CD14-positive monocyte (primary cell): ENCODE results near the gene NKD2. TPM values are rescaled to one million over a fixed set of nuclear protein-coding genes. Genes with fewer than 3 reads are reported as not detected.

Source experiments
- DNase-seq, 3 donors: peaks; one replicate each; pipeline ENCODE4 v3.0.0-alpha.2; 2011 to 2022
- H2AFZ ChIP-seq: 2 replicates; pipeline ENCODE4 v1.6.0; 2012; ENCODE audit warnings: mild to moderate bottlenecking, low read depth, low read length, inconsistent platforms; ENCODE audit not compliant: insufficient read depth, poor library complexity, severe bottlenecking
- H3K27ac ChIP-seq, 2 donors: 1 replicate in 1 of 2; 2 replicates in 1 of 2; pipeline ENCODE4 v1.5.1; 2012 to 2013; ENCODE audit warnings: low read length in 2 of 2, control low read depth in 1 of 2, inconsistent platforms in 1 of 2, low read depth in 1 of 2, mild to moderate bottlenecking in 1 of 2
- H3K27me3 ChIP-seq, 2 donors: one replicate each; pipeline versions ENCODE4 v1.6.0 to v1.6.1; 2011 to 2013; ENCODE audit warnings: low read length in 2 of 2; ENCODE audit not compliant: control insufficient read depth in 2 of 2, insufficient read depth in 2 of 2
- H3K36me3 ChIP-seq, 2 donors: replicated peaks in 1 of 2; 1 replicate in 1 of 2; 2 replicates in 1 of 2; pipeline versions ENCODE4 v1.5.1 to v1.6.1; 2012 to 2013; ENCODE audit warnings: low read length in 2 of 2, control low read depth in 1 of 2, inconsistent platforms in 1 of 2, mild to moderate bottlenecking in 1 of 2; ENCODE audit not compliant: insufficient read depth in 2 of 2, control insufficient read depth in 1 of 2
- H3K4me1 ChIP-seq, 2 donors: 1 replicate in 1 of 2; 2 replicates in 1 of 2; pipeline versions ENCODE4 v1.5.1 to v1.6.1; 2012 to 2013; ENCODE audit warnings: low read length in 2 of 2, control low read depth in 1 of 2, inconsistent platforms in 1 of 2, mild to moderate bottlenecking in 1 of 2, moderate library complexity in 1 of 2; ENCODE audit not compliant: insufficient read depth in 2 of 2, control insufficient read depth in 1 of 2
- H3K4me2 ChIP-seq: replicated peaks from 2 replicates; pipeline ENCODE3; 2012; ENCODE audit warnings: low read length, moderate library complexity, mild to moderate bottlenecking; ENCODE audit not compliant: poor library complexity, severe bottlenecking; ENCODE audit errors: extremely low read depth
- H3K4me3 ChIP-seq, 3 experiments: fragments of 200-600 bp in 1 of 3; sonication (generic) in 1 of 3; replicated peaks in 1 of 3; 1 replicate in 2 of 3; 2 replicates in 1 of 3; pipeline ENCODE4 v1.5.1; 2011 to 2013; ENCODE audit warnings: low read length in 3 of 3, mild to moderate bottlenecking in 3 of 3, control low read depth in 2 of 3, low read depth in 2 of 3, inconsistent platforms in 1 of 3, moderate library complexity in 1 of 3
- H3K79me2 ChIP-seq: 2 replicates; pipeline ENCODE4 v1.6.0; 2012; ENCODE audit warnings: mild to moderate bottlenecking, control low read depth, inconsistent platforms, low read length, moderate library complexity; ENCODE audit not compliant: insufficient read depth
- H3K9ac ChIP-seq: 2 replicates; pipeline ENCODE4 v1.6.0; 2017; ENCODE audit warnings: low read length, mild to moderate bottlenecking; ENCODE audit not compliant: insufficient read depth, poor library complexity, severe bottlenecking
- H3K9me3 ChIP-seq, 2 donors: replicated peaks in 1 of 2; 1 replicate in 1 of 2; 2 replicates in 1 of 2; pipeline versions ENCODE4 v1.5.1 to v1.6.1; 2012 to 2013; ENCODE audit warnings: low read length in 2 of 2, control low read depth in 1 of 2; ENCODE audit not compliant: control insufficient read depth in 1 of 2, insufficient read depth in 1 of 2
- H4K20me1 ChIP-seq: 2 replicates; pipeline ENCODE4 v1.6.0; 2012; ENCODE audit warnings: mild to moderate bottlenecking, low read length, control low read depth, moderate library complexity; ENCODE audit not compliant: insufficient read depth
- H3K27ac Mint-ChIP-seq, 7 donors: one replicate each; pipeline ENCODE4 v1.8.0; 2020; ENCODE audit warnings: mild to moderate bottlenecking in 7 of 7, mixed read lengths in 7 of 7, moderate library complexity in 6 of 7, inconsistent platforms in 2 of 7
- H3K27me3 Mint-ChIP-seq, 3 donors: one replicate each; pipeline ENCODE4 v1.8.0; 2021 to 2022; ENCODE audit warnings: low read depth in 3 of 3, mild to moderate bottlenecking in 3 of 3, mixed read lengths in 3 of 3, moderate library complexity in 3 of 3, inconsistent platforms in 1 of 3
- H3K36me3 Mint-ChIP-seq, 2 donors: one replicate each; pipeline ENCODE4 v1.8.0; 2020; ENCODE audit warnings: mixed read lengths in 2 of 2, inconsistent platforms in 1 of 2, mild to moderate bottlenecking in 1 of 2
- H3K4me1 Mint-ChIP-seq: one replicate; pipeline ENCODE4 v1.8.0; 2020; ENCODE audit warnings: mild to moderate bottlenecking, mixed read lengths
- H3K4me3 Mint-ChIP-seq, 2 donors: one replicate each; pipeline ENCODE4 v1.8.0; 2020; ENCODE audit warnings: mild to moderate bottlenecking in 2 of 2, mixed read lengths in 2 of 2, moderate library complexity in 1 of 2
- H3K9me3 Mint-ChIP-seq, 7 donors: one replicate each; pipeline ENCODE4 v1.8.0; 2020 to 2022; ENCODE audit warnings: mixed read lengths in 7 of 7, mild to moderate bottlenecking in 6 of 7, moderate library complexity in 6 of 7, inconsistent platforms in 2 of 7
- WGBS: methylation state at CpG from one replicate; pipeline ENCODE4 v1.1.5; 2013; ENCODE audit warnings: missing lambda C conversion rate; ENCODE audit not compliant: insufficient coverage; 5-methylcytosine and 5-hydroxymethylcytosine counted together
- intact Hi-C, 2 donors: fragments of 100-400 bp; cut with micrococcal nuclease; formaldehyde crosslinking; loops; one replicate each; pipeline versions ENCODE4 v1.15.0 to v1.15.1; 2023
- polyA plus RNA-seq, 3 donors: library from polyadenylated mRNA; depleted of rRNA in 1 of 3; unstranded in 2 of 3; stranded (reverse) in 1 of 3; fragments of 300-500 nt in 2 of 3; fragments of >200 nt in 1 of 3; fragmentation: Illumina TruSeq in 2 of 3; gene quantifications; 1 replicate in 2 of 3; 2 replicates in 1 of 3; pipeline ENCODE4 v1.2.3, GENCODE V29; 2012 to 2021
- TF ChIP-seq, protein P1 (sequence below): fragments of 200-600 bp; IDR thresholded peaks from one replicate; pipeline ENCODE4 v1.8.0; 2022; ENCODE audit warnings: antibody characterized with exemption, mild to moderate bottlenecking

NKD2 gene
- polyA plus RNA-seq, 3 donors: not detected

DNA sequence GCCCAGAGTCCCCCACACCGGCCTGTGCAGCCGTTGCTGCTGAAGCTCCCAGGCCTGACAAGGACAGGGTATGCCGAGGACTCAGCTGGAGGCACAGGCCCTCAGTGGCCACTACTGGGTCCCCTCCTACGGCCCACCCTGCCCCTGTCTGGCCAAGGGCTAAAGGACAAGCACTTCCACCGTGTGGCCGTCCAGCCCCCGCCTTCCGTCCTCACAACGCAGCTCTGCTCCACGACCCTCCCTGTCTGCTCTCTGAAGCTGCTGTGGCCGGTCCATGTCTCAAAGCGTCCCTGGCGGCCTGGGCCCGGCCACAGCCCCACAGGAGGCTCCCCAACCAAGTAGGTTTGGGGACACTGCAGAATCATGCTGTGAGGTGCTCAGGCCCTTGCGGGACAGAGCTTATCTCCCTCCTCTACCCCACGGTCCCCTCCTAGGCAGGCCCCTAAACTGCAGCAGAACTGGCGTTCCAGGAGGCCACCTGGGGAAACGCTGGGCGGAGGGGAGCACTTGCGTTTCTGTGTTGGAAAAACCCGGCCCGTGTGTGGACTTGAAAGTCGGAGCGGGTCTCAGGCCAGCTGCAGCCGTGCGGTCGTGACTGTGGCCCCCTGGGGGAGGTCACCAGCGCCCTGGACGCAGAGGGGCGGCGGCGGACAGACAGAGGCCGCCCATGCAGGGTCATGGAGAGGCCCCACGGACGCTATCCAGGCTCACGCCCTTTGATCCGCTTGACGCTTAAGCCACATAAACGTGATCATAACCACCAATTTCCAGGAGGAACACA is 45.6 kb downstream of the NKD2 start:
- Mint-ChIP-seq H3K27ac (peak overlapping the region in 1 of 7 donors; percentile 59), H3K4me3 (no peak overlapping the region), H3K27me3 (peaks cover 0 to 3% (median 0%) of the 10 kb centered on the region in 3 donors), H3K36me3 (peaks cover 54 to 61% of the 10 kb centered on the region in 2 donors), H3K4me1 (no peaks in the 10 kb centered on the region), H3K9me3 (peaks cover 0 to 2% (median 0%) of the 10 kb centered on the region in 7 donors)
- no peak overlapping the region for H3K4me3 ChIP-seq
- H3K79me2 ChIP-seq: no peaks in the 10 kb centered on the region
- peaks cover 13% of the 10 kb centered on the region for H4K20me1 ChIP-seq
- peaks cover 42 to 58% of the 10 kb centered on the region in 2 donors for H3K36me3 ChIP-seq
- H3K27me3 ChIP-seq: no peaks in the 10 kb centered on the region
- no peak overlapping the region for H3K27ac ChIP-seq
- no peak overlapping the region for H3K4me2 ChIP-seq
- no peak overlapping the region for H3K9ac ChIP-seq
- TF ChIP-seq, protein P1, sequence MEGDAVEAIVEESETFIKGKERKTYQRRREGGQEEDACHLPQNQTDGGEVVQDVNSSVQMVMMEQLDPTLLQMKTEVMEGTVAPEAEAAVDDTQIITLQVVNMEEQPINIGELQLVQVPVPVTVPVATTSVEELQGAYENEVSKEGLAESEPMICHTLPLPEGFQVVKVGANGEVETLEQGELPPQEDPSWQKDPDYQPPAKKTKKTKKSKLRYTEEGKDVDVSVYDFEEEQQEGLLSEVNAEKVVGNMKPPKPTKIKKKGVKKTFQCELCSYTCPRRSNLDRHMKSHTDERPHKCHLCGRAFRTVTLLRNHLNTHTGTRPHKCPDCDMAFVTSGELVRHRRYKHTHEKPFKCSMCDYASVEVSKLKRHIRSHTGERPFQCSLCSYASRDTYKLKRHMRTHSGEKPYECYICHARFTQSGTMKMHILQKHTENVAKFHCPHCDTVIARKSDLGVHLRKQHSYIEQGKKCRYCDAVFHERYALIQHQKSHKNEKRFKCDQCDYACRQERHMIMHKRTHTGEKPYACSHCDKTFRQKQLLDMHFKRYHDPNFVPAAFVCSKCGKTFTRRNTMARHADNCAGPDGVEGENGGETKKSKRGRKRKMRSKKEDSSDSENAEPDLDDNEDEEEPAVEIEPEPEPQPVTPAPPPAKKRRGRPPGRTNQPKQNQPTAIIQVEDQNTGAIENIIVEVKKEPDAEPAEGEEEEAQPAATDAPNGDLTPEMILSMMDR: no peak
- WGBS: 96% methylated on average over 31 of the region's 39 CpGs
- no peaks in the 10 kb centered on the region for H3K9me3 ChIP-seq
- H2AFZ ChIP-seq: no peak overlapping the region
- intact Hi-C loops: no loop called here
- no peaks in the 10 kb centered on the region for H3K4me1 ChIP-seq
- DNase-seq: no peak

DNA sequence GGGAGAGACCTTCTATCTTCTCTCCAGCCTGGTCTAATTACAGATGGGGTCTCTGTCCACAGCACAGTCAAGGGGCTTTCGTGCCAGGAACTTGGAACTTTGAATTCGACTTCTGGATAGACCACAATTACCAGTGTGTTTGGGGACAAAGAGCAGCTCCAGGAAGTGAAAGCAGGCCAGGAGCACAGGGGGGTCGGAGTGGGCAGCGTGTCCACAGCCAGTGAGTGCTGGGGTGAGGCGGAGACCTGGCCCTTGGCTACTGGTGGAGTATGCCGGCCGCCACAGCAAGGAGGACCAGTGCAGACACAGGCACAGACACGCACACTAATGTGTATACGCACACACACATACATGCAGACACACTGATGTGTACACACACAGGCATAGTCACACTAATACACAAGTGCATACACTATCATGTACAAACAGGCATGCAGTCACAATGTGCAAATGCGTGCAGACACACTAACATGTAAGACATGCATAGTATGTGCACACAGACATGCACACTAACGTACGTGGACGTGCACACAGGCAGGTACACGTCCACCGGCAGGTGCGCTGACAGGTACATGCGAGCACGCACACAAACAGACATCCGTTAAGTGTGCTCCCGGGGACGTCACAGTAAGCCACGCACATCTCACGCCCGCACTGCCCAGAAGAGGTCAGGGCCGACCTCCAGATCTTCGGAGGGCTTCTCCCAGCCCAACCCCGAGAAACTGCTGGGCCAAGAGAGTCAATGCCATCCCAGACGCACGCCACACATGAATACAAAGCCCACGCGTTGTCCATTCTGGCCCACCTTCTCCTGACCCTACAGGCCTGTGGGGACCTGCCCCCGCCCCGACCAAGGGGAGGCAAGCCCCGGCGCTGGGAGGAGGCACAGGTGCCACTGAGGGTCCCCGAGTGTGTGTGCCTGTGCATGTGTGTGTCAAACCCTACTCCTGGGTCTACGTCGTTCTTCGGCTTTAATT is 46.5 kb downstream of the NKD2 start:
- Histone ChIP-seq H3K9ac (no peak overlapping the region), H3K27ac (no peak overlapping the region), H3K4me3 (no peak overlapping the region), H2AFZ (no peak overlapping the region), H3K4me1 (no peaks in the 10 kb centered on the region), H4K20me1 (peaks cover 13% of the 10 kb centered on the region), H3K36me3 (peaks cover 51 to 64% of the 10 kb centered on the region in 2 donors), H3K79me2 (no peaks in the 10 kb centered on the region), H3K27me3 (no peaks in the 10 kb centered on the region), H3K9me3 (no peaks in the 10 kb centered on the region), H3K4me2 (no peak overlapping the region)
- DNase-seq: no peak
- Mint-ChIP-seq H3K27ac (peak overlapping the region in 1 of 7 donors; percentile 40), H3K36me3 (peaks cover 61 to 67% of the 10 kb centered on the region in 2 donors), H3K4me1 (no peaks in the 10 kb centered on the region), H3K27me3 (peaks cover 0 to 3% (median 0%) of the 10 kb centered on the region in 3 donors), H3K4me3 (no peak overlapping the region), H3K9me3 (peaks cover 0 to 2% (median 0%) of the 10 kb centered on the region in 7 donors)
- 89% methylated on average over 36 of the region's 39 CpGs for WGBS
- TF ChIP-seq, protein P1: no peak
- intact Hi-C loops: no loop called here
